Measurements from ENCODE around the gene GBX2.
"Not testable (repeated sequence)": the region's sequence is repeated elsewhere in the genome, so short reads cannot be mapped to it uniquely, and the experiment has no call there.

Gene GBX2

DNA sequence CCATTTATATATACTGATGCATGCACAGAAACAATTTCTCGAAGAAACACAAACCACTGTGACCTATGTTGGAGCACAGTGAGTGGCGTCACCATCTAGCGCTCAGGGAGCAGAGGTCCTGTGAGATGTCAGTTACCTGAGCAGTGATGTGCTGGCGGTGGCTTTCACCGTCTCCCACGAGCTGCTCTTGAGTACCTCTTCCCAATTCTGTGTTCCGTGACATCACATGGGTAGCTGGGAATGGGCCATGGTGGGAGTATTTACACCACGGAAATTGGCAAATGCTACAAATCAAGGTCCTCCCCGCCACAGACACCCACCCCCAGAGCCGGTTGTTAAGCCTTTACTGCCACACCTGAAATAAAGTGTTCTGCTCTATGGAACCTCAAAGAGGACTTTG lies 24.4 kb downstream of the GBX2 start:
- no peak for DNase-seq

DNA sequence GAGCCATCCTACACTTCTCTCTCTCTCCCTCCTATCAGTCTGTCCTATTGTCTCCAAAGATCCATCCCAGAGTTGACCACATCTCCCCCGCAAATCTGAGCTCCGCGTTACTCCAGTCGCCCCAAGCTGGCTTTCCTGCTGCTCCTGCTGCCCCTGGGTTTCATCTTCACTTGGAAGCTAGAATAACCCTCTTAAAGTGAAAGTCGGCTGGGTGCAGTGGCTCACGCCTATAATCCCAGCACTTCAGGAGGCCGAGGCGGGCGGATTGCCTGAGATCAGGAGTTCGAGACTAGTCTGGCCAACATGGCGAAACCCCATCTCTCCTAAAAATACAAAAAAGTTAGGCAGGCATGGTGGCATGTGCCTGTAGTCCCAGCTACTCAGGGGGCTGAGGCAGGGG lies 26.6 kb downstream of the GBX2 start:
- DNase-seq = not testable (repeated sequence)

DNA sequence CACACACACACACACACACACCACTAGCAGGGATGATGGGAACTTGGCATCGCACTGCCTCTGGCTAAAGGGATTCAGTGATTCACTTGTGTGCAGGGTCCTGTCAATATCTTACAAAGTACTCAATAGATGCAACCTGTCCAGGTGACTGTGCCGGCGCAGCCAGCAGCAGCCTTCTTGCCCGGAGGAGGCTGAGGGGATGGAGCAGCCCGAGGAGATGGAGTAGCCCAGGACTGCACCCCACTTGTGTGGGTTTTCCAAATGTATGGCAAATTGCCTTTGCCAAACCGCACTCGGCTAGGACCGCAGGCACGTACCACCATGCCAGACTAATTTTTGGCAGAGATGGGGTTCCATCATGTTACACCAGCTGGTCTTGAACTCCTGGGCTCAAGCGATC lies 31.1 kb downstream of the GBX2 start:
- DNase-seq = no peak

DNA sequence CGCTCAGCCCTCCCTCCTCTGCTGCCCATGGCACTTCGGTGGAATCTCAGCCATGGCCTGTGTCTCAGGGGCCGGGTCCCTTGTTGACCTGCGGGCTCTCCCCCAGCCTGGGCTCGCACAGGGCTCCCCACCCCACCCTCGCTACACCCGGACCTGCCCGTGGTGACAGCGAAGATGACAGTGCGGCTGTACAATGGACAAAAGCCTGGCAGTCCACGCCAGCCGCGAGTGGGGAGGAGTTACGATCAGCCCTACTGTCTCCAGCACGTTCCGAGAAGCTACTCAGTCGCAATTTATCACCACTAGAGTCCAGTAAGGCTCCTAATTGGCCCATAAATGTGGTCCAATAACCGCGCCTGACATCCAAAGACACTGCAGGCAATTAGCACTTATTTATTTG lies 31.6 kb downstream of the GBX2 start:
- no peak for DNase-seq

DNA sequence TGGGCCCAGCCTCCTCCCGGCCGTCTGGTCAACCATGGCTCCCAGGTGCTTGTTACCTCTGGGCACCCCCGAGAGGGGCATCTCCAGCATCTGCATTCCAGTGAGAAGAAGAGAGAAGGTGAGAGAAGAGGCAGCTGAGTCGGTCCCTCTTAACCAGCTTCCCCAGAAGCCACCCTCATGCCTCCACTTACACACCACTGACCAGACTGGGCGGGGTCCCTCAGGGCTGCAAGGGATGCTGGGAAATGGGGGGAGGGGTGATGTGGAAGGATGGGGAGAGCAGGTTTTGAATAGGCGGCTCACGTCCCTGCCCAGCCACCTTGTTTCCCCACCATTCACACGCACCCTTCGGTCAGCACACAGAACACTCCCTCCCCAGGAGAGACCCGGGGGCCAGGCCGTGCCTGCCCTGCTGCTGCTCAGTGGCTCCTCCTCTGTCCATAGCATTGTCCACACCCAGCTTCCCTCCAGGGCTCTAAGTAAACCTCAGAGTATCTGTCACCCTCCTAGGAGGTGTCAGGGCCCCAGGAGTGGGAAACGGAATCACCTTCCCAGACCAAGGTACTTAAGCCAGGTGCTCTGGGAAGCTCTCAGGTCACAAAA lies 34.7 kb downstream of the GBX2 start:
- DNase-seq = no peak

DNA sequence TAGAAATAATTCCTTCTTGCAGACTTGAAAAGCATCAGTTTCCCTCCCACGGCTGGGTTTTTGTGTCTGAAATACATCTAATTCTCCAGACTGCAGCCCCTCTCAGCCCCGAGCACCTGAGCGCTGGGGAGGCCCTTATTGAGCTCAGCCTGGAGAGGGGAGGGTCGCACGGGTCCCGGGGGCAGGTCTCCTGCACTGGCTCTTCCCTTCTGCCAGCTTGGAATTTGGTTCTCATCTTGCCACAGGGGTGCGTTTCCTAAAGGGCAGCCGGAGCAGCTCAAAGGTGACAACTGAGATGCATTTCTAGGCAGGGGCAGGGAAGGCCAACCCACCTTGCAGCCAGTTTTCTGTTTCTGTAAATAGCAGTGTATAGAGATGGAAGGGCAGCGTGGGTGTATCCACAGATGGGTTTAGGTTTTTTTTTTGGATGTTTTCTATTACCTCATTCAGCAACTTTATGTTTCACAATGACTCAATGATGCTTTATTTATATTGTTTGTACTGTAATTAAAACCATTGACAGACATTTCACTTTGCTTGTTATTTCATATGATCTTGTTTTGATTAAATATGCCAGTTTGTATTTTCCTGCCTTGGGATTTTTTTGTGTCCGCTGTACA lies 37.0 kb downstream of the GBX2 start:
- no peak for DNase-seq

DNA sequence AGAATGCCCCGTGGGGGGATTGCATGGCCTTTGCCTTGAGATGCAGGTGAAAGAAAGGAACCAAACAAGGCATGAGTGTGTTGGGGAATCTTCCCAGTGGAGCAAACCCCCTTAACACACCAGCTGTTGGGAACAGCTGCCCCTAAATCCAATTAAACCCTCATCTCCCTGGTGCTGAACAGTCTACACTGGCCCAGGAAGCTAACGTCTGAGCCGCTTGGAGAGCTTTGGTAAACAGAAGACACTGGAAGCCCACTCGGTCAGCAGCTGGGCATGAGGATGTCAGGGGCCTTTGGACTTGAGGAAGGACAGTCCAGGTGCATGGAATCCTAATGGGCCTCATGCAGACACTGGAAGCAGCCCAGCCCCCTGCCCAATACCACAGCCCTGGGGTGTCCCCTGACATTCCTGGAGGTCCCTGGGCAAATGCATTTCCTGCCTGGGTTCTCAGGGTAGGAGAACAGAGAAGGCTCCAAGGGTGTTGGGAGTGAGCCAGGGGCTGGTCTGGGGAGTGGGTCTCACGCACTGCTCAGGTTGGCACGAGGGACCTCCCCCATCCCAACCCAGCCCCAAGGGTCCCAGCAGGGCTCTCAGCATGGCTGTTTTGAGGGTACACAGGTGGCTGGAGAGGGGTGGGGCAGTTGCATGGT lies 37.7 kb downstream of the GBX2 start:
- no peak for DNase-seq

DNA sequence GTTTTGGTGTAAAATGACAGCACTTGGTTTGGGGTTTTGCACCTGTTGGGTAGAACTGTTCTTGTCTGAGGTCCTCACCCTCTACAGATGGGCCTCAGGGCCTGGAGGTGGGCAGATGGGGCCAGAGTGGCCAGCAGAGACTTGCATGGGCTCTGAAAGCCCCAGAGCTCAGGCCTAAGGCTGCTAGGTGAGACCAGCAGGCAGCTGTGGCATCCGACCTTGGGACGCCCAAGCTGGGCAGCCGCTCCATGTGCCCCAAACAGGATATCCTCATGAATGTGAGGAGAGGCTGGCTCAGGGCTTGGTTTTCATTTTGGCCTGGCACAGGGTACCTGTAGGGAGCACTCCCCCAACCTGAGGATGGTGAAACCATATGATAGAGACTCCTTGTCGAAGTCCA lies 38.3 kb downstream of the GBX2 start:
- DNase-seq = no peak

DNA sequence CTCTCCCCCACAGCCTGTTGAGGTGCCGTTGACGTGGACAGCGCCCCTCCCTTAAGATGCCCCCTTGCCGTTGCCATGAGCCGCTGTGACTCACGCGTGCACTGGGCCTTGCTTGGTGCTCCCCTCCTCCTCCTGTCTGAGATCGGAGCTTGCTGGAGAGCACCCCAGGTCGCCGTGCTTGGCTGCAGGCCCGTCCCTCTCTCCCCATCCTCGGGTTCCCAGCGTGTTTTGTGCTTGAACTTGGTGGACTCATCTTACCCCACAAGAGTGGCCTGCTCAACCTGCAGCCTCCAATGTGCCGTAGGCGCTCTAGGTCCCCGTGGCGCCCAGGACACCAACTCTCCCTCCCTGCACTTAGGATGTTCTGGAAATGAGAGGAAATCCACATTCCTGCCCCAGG lies 39.9 kb downstream of the GBX2 start:
- no peak for DNase-seq

DNA sequence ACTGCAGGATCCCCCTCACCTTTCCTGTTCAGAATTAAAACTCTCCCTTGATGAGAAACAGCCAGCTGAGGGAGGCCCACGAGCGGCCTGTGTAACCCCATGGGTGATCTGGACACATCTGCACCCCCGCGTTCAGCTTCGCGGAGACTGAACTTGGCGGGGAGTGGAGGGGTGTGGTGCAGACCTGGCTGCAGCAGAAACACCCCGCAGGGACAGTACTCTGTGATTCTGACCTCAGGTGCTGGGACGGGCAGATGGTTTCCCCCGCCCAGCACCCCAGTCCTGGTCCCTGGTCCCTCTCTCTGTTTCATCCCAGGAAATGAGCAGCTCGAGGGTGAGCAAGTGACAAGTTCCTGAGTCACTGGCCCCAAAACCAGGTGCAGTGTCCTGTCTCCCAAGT lies 41.2 kb downstream of the GBX2 start:
- no peak for DNase-seq

DNA sequence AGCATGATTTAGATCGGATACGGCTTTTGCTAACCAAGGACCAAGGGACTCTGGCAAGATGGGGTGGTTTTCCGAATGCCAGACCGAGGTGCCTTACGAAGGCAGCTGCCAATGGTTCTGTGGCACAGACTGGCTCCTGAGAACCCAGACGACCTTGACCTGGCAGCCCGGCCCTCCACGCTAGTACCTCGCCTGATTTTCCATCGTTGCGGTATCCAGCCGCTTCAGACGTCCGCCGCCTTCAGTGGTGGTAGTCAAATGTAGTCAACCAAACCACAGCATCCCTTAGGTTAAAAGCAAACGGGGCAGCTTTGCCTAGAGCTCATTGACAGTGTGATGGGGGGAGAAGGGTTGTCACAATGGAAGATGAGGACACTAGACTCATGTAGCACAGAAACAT lies 42.6 kb downstream of the GBX2 start:
- no peak for DNase-seq

DNA sequence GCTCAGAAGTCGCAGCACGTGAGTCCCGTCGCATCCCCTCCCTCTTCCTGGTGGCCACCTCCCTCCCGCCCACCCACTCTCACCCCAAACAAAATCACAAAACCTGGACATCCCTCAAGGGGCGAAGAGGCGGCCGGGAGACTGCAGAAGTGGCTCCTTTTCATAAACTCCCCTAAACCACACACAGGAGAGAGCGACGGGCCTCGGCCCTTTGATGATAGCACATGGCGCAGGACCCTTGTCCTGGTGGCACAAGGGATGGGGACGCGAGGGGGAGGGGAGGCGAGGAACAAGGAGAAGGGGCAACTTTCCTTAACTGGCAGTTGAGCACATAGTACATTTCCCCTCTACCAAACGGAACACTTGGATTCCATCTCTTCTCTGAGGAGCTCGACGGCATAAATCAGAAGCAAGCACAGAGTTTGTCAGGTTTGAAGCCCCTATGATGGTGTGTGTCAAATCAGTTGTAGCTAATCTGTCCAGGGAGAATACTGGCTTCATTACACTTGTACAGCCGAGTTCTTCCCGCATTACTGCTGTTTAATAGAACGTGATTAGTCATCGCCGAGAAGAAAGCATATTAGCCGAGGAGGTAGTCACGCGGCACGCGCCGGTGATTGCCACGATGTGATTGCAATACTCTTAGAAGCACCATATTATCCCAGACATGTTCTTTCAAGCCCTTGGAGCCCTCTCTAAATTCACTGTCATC lies 43.8 kb downstream of the GBX2 start:
- no peak for DNase-seq

DNA sequence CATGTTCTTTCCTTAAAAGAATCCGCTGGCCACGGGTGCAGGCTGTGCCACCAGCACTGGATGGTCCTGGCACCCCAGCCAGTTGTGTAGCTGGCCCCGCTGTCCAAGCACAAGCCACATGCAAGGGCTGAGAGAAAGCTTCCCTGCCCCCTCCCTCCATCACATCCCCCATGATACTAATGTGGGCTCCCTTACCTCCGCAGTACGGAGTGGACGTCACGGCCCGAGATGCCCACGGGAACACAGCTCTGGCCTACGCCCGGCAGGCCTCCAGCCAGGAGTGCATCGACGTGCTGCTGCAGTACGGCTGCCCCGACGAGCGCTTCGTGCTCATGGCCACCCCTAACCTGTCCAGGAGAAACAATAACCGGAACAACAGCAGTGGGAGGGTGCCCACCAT lies 44.5 kb downstream of the GBX2 start:
- no peak for DNase-seq

DNA sequence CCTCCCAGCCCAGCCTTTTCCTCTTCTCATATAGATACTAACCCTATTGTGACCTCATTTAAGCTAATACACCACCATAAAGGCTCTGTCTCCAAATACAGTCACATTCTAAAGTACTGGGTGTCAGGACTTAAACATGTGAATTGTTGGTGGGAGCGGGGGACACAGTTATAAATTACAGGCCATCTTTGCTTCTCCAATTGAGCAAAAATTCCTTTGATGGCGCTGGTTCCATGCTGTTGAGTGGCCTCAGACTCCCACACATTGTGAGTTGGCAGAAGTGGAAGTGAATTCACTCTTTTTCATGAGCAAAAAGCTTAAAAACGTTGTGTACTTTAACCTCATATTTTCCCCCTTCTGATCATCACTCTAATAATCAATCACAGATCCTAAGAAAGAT lies 46.0 kb downstream of the GBX2 start:
- DNase-seq = no peak

DNA sequence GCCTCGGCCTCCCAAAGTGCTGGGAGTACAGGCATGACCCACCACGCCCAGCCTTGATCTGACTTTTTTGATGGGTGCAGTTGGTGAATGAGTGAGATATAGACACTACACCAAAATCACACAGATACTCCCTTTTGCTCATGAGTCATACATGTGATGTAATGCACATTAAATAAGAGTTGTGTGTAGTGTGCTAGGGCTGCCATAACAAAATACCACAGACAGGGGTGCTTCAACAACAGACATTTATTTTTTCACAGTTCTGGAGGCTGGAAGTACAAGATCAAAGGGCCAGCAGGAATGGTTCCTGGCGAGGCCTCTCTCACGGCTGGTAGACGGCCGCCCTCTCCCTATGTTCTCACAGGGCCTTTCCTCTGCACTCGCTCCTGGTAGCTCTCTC lies 46.6 kb downstream of the GBX2 start:
- no peak for DNase-seq

DNA sequence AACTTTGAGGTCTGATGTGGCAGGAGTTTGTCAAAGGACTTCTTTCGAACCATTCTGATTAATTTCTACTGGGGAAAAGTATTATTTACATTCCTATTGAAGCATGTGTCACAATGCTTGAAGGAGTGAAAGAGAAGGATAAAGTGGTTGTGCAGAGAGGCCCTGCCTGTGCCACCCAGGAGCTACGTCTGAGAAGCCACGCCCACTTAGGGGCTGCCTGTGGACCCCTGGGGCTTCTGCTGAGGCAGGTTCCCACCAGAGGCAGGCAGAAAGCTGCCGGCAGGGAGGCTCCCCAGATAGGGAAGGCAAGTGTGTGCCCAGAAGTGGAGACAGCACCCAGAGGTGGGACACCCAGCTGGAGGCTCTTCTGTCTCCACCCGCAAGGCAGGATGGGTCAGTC lies 47.4 kb downstream of the GBX2 start:
- no peak for DNase-seq

DNA sequence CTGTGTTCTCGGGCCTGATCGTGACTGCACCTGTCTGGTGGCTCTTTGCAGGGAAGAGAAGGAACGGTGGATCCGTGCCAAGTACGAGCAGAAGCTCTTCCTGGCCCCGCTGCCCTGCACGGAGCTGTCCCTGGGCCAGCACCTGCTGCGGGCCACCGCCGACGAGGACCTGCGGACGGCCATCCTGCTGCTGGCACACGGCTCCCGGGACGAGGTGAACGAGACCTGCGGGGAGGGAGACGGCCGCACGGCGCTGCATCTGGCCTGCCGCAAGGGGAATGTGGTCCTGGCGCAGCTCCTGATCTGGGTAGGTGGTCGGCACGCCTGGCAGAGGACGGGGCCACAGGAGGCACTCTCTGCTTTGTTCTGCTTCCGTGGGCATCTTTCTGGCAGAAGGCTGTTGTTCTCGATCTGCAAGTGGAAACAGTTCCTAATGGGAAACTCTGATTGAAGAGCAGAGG lies 48.0 kb downstream of the GBX2 start:
- DNase-seq = no peak

DNA sequence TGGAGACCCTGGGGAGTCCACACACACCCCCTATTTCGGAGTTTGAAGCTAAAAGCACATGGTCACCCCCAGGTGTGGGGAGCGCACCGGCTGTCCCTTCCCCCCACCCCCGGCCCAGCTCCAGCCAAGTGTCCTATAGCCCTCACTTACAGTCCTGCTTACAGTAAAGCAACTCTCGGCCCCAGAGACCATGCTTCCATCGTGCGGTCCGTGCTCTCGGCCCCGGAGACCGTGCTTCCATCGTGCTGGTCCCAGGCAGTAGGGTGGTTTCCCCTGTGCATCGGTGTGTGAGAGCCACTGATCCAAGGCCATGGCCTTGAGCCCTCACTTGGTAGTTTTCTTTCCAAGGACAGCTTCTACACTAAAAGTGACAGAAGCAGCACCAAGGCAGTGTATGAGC lies 48.7 kb downstream of the GBX2 start:
- DNase-seq = no peak

DNA sequence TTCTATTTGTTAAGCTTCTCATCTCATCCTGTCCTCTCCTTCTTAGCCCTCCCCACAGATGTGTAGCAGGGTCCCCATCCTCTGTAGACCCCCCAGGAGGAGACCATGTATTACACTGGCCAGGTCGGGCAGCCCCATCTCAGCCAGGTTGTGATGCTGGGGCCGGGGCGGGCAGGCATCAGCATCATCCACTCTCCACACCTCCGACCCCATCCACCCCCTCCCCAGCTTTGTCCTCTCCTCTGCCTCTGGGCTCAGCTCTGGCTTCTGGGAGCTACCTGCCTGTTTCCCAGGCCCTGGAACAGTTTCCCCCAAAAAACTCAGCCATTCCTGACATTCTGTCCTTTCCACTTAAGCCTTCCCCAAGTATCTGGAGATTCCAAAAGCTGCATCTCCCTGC lies 49.2 kb downstream of the GBX2 start:
- DNase-seq = no peak

DNA sequence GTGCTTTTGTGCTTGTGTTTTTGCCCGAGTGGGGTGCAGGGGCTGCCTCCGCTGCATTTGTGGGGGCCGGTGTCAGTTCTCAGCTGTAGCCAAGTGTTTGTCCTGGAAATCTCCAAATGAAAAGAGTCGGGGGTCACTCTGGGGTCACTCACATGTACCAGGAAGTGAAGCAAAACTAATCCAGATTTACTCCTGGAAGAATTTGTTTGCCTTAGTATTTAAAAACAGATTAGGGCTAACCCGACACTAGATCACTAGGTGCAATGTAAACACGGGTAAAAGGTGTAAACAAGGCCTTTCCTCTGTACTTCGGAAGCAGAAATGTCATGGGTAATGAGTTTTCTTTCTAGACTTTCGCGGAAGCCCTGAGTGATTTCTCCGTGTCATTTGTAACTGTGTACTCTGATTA lies 50.3 kb downstream of the GBX2 start:
- DNase-seq = no peak

DNA sequence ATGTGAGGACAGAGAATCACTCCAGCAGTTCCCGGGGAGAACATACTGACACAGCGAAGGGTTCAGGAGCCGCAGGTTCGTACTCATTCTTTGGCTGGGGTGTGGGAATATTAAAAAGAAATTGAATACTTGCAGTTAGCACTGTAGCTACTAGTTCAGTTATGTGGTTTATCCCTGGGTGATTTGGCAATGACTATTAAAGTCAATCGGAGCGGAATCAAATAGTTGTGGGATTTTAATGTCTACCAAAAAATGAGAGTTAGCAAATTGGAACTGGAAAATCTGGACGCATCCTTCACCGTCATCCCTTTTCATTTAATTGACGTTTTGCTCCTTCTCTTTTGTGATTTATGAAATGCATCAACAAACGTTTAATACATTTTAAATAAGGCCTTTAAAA lies 50.8 kb downstream of the GBX2 start:
- no peak for DNase-seq

Data from NCI-H187 treated with DMSO at 0.1 percent for 48 hours (cell line).